ENCODE measurements around the gene EIPR1.

Gene EIPR1

DNA sequence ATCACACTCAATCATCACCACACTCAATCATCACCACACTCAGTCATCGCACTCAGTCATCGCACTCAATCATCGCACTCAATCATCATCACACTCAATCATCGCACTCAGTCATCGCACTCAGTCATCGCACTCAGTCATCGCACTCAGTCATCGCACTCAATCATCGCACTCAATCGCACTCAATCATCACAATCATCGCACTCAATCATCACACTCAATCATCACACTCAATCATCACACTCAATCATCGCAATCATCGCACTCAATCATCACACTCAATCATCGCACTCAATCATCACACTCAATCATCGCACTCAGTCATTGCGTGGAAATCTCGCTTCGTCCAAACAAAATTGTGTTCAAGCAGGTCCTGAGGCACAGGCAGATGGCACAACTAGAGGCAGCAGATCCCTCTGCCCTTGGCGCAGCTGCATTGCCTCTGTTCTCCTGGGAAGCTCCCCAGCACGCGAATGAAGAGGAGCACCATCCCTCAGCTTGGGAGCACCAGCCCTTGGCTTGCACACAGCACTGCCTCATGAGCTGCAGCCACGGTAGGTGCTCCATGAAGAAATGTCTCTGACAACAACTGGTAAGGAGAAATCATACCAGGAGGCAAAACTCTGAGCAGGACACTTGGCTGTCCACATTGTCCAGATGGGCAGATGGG lies 108.1 kb downstream of the EIPR1 start:
- H3K4me2 ChIP-seq = no peak overlapping the region
- peaks cover 14 to 35% (median 25%) of the 10 kb centered on the region in 10 experiments for H3K4me1 ChIP-seq
- TF ChIP-seq Cebpa-rat (IDR thresholded peaks at IDR 0.05) = no peak
- H3K36me3 ChIP-seq = peaks cover 36 to 68% (median 51%) of the 10 kb centered on the region in 11 experiments
- H3K27ac ChIP-seq = no peak overlapping the region
- H3K27me3 ChIP-seq = no peaks in the 10 kb centered on the region
- H3K4me3 ChIP-seq = no peak overlapping the region
- peaks cover 0 to 44% (median 27%) of the 10 kb centered on the region in 11 experiments; a peak in 13 of 22 replicates for H4K20me1 ChIP-seq
- H3K9me3 ChIP-seq (replicated peaks in 1 of 11) = peaks cover 47 to 59% (median 51%) of the 10 kb centered on the region in 11 experiments
- H3K9ac ChIP-seq = no peak overlapping the region

- H3K4me1 ChIP-seq = peaks cover 23 to 42% (median 32%) of the 10 kb centered on the region in 10 experiments
- H3K4me3 ChIP-seq = no peak overlapping the region
- H3K27me3 ChIP-seq = no peaks in the 10 kb centered on the region
- 0 out of 22 replicates have a peak overlapping the region, but pooled peaks of 1 of the 11 experiments have one; percentile 18 for H3K27ac ChIP-seq
- no peak overlapping the region for H3K9ac ChIP-seq
- TF ChIP-seq Cebpa-rat (IDR thresholded peaks at IDR 0.05) = no peak
- peaks cover 0 to 51% (median 27%) of the 10 kb centered on the region in 11 experiments; a peak in 14 of 22 replicates for H4K20me1 ChIP-seq
- peaks cover 29 to 62% (median 45%) of the 10 kb centered on the region in 11 experiments for H3K36me3 ChIP-seq
- peak overlapping the region; percentile 11 to 66 (median 46); a peak in 17 of 22 replicates for H3K4me2 ChIP-seq
- H3K9me3 ChIP-seq (replicated peaks in 1 of 11) = peaks cover 38 to 50% (median 42%) of the 10 kb centered on the region in 11 experiments
These were observed 109.0 kb downstream of the EIPR1 start for GRCh38 chr2:3268705-3269029.

DNA sequence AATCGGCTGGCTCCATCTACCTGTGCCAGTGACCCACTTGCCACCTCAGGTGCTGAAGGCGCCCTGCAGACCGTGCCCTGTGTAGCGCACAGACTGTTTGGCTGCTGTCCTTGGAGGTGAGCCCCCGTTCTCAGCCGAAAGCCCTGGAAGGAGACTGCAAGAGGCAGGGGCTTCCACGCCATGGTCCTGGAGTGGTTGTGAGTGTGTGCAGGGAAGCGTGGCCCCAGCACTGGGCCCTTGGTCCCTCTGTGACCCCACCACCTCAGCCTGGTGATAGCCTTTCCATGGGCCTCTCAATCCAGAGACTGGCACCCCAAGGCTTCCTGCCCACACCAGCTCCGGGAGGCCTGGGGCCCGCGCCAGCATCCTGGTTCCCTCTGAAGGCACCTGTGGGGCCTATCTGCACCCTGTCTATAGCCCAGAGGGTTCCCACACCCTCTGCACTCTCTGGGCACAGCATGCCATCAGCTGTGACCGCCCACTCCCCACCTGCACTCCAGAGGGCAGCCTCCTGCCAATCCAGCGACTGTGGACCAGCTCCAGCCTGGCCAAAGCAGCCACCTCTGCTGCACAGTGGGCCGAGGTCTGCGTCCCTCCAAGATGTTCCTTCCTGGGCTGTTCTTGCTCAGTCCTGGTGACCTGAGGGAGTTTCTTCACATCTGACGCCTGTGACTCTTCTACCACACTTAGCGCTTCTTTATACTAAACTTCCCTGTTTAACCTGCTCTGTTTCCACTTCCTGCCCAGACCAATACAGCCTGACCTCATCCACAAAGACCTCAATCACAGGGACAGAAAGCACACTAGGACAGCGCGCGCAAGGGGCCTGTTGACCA lies 109.5 kb downstream of the EIPR1 start:
- no peak for TF ChIP-seq Cebpa-rat (IDR thresholded peaks at IDR 0.05)
- H3K27ac ChIP-seq = 0 out of 22 replicates have a peak overlapping the region, but pooled peaks of 1 of the 11 experiments have one; percentile 18
- H3K36me3 ChIP-seq = peaks cover 30 to 61% (median 42%) of the 10 kb centered on the region in 11 experiments
- H3K27me3 ChIP-seq = no peaks in the 10 kb centered on the region
- peaks cover 29 to 42% (median 34%) of the 10 kb centered on the region in 10 experiments for H3K4me1 ChIP-seq
- H3K4me2 ChIP-seq = peak overlapping the region; percentile 11 to 66 (median 46); a peak in 19 of 22 replicates
- peaks cover 0 to 57% (median 33%) of the 10 kb centered on the region in 11 experiments; a peak in 14 of 22 replicates for H4K20me1 ChIP-seq
- H3K9ac ChIP-seq = peak overlapping the region in 1 of 11 experiments; percentile 24; a peak in 1 of 22 replicates
- H3K4me3 ChIP-seq = no peak overlapping the region
- H3K9me3 ChIP-seq (replicated peaks in 1 of 11) = peaks cover 33 to 44% (median 37%) of the 10 kb centered on the region in 11 experiments

GRCh38 chr2:3266925-3267867 lies 110.4 kb downstream of the EIPR1 start:
- TF ChIP-seq Cebpa-rat (IDR thresholded peaks at IDR 0.05) = no peak
- Histone ChIP-seq H3K9me3 (replicated peaks in 1 of 11) (peaks cover 24 to 35% (median 28%) of the 10 kb centered on the region in 11 experiments), H3K4me2 (peak overlapping the region in 9 of 11 experiments; percentile 18 to 66 (median 49); a peak in 16 of 22 replicates), H3K9ac (peak overlapping the region in 1 of 11 experiments; percentile 24; a peak in 1 of 22 replicates), H4K20me1 (peaks cover 0 to 66% (median 42%) of the 10 kb centered on the region in 11 experiments; a peak in 14 of 22 replicates), H3K27me3 (no peaks in the 10 kb centered on the region), H3K27ac (no peak overlapping the region), H3K4me1 (peaks cover 30 to 43% (median 34%) of the 10 kb centered on the region in 10 experiments), H3K4me3 (no peak overlapping the region), H3K36me3 (peaks cover 26 to 58% (median 42%) of the 10 kb centered on the region in 11 experiments)

GRCh38 chr2:3265981-3266924 lies 111.4 kb downstream of the EIPR1 start:
- H3K4me3 ChIP-seq = no peak overlapping the region

DNA sequence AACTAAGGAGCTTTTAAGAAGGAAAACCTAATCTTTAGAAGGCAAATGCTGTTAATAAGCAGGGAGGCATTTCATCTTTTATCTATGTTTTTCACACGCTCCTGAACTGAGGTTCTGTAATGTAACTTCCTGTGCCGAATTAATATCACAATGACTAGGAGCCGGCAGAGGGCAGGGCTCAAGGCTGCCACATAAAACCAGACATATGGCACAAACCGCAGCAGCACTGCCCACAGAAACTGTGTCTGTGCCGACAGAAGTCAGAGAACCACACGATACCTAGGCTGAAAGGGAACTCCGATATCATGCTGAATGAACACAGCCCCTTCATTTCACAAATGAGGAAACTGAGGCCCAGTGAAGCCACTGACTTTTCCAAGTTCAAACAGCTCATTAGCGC lies 112.1 kb downstream of the EIPR1 start:
- Histone ChIP-seq H3K36me3 (peaks cover 16 to 52% (median 37%) of the 10 kb centered on the region in 11 experiments), H3K9me3 (replicated peaks in 1 of 11) (peaks cover 7 to 18% (median 10%) of the 10 kb centered on the region in 11 experiments; a peak in 21 of 22 replicates), H3K4me3 (no peak overlapping the region), H3K27ac (no peak overlapping the region), H4K20me1 (peaks cover 0 to 81% (median 48%) of the 10 kb centered on the region in 11 experiments; a peak in 14 of 22 replicates), H3K4me2 (peak overlapping the region in 2 of 11 experiments; percentile 75 to 78; a peak in 2 of 22 replicates), H3K4me1 (peaks cover 30 to 47% (median 34%) of the 10 kb centered on the region in 10 experiments), H3K27me3 (no peaks in the 10 kb centered on the region), H3K9ac (no peak overlapping the region)
- TF ChIP-seq Cebpa-rat (IDR thresholded peaks at IDR 0.05) = no peak

More at GRCh38 chr2:3265981-3266924, 111.4 kb downstream of the EIPR1 start:
- H3K4me2 ChIP-seq = peak overlapping the region in 3 of 11 experiments; percentile 46 to 61 (median 50); a peak in 3 of 22 replicates
- TF ChIP-seq Cebpa-rat (IDR thresholded peaks at IDR 0.05) = no peak
- H3K9me3 ChIP-seq (replicated peaks in 1 of 11) = peaks cover 15 to 26% (median 18%) of the 10 kb centered on the region in 11 experiments
- peaks cover 19 to 55% (median 41%) of the 10 kb centered on the region in 11 experiments for H3K36me3 ChIP-seq
- H3K27me3 ChIP-seq = no peaks in the 10 kb centered on the region
- peaks cover 30 to 47% (median 34%) of the 10 kb centered on the region in 10 experiments for H3K4me1 ChIP-seq
- no peak overlapping the region for H3K27ac ChIP-seq
- H4K20me1 ChIP-seq = peaks cover 0 to 75% (median 46%) of the 10 kb centered on the region in 11 experiments; a peak in 14 of 22 replicates
- no peak overlapping the region for H3K9ac ChIP-seq

Measured in BLaER1 treated with 17β-estradiol and CSF1 and Interleukin-3, amounts not matched to agents 10 nM and 100 nM (cell line).